ENCODE data around the gene GADD45B. TPM values are rescaled to one million over a fixed set of nuclear protein-coding genes. Genes with fewer than 3 reads are reported as not detected.
A peak's percentile ranks its signal among the peaks of the same experiment; 100 is the strongest.
"Not testable (repeated sequence)": the region's sequence is repeated elsewhere in the genome, so short reads cannot be mapped to it uniquely, and the experiment has no call there.

Gene GADD45B
- total RNA-seq, 1 experiment from 2014 or later: 23.8 TPM

- POLR2A ChIA-PET: no interaction called here
These were observed 11.5 kb upstream of the GADD45B start for GRCh38 chr19:2464389-2464788.

GRCh38 chr19:2468596-2468995, 7.3 kb upstream of the GADD45B start:
- no peak for TF ChIP-seq CTCF (IDR thresholded peaks at IDR 0.05; ENCODE audit: insufficient read depth in 1 of 2, low read depth in 1 of 2, low read length in 1 of 2, severe bottlenecking in 1 of 2, unreplicated experiment in 1 of 2)
- H3K27ac Mint-ChIP-seq (ENCODE audit: unreplicated experiment): no peak overlapping the region
- BruUV-seq (replicated peaks): no TSS peak
- no peaks in the 10 kb centered on the region for H3K4me1 Mint-ChIP-seq (ENCODE audit: low read depth, unreplicated experiment)
- no peak overlapping the region for H3K4me3 ChIP-seq (ENCODE audit: low read depth, low read length)
- no peaks in the 10 kb centered on the region for H3K36me3 ChIP-seq (ENCODE audit: control insufficient read depth, insufficient read depth, low read length)
- POLR2A ChIA-PET: no interaction called here
- no peak overlapping the region for H3K4me3 Mint-ChIP-seq (ENCODE audit: unreplicated experiment)
- H3K9me3 Mint-ChIP-seq (ENCODE audit: unreplicated experiment): no peaks in the 10 kb centered on the region
- H3K36me3 Mint-ChIP-seq (ENCODE audit: insufficient read depth, unreplicated experiment): peaks cover 6% of the 10 kb centered on the region
- intact Hi-C loops (cut with micrococcal nuclease; ENCODE audit: unreplicated experiment): no loop called here
- no peaks in the 10 kb centered on the region for H3K9me3 ChIP-seq
- CTCF ChIA-PET: no interaction called here
- no peaks in the 10 kb centered on the region for H3K4me1 ChIP-seq
- H3K27me3 ChIP-seq (replicated peaks; ENCODE audit: control insufficient read depth, insufficient read depth, low read length): no peaks in the 10 kb centered on the region
- no peaks in the 10 kb centered on the region for H3K27me3 Mint-ChIP-seq (ENCODE audit: insufficient read depth, unreplicated experiment)
- no peak for DNase-seq

More at GRCh38 chr19:2464389-2464788, 11.5 kb upstream of the GADD45B start:
- no peaks in the 10 kb centered on the region for H3K9me3 Mint-ChIP-seq (ENCODE audit: unreplicated experiment)
- H3K4me1 ChIP-seq: no peaks in the 10 kb centered on the region
- no peaks in the 10 kb centered on the region for H3K36me3 ChIP-seq (ENCODE audit: control insufficient read depth, insufficient read depth, low read length)
- no peak for DNase-seq
- BruUV-seq (replicated peaks): no TSS peak
- H3K27me3 ChIP-seq (replicated peaks; ENCODE audit: control insufficient read depth, insufficient read depth, low read length): no peaks in the 10 kb centered on the region
- H3K4me3 ChIP-seq (ENCODE audit: low read depth, low read length): no peak overlapping the region
- no peaks in the 10 kb centered on the region for H3K4me1 Mint-ChIP-seq (ENCODE audit: low read depth, unreplicated experiment)
- no peaks in the 10 kb centered on the region for H3K9me3 ChIP-seq
- CTCF ChIA-PET: no interaction called here
- no peaks in the 10 kb centered on the region for H3K27me3 Mint-ChIP-seq (ENCODE audit: insufficient read depth, unreplicated experiment)
- no peak for TF ChIP-seq CTCF (IDR thresholded peaks at IDR 0.05; ENCODE audit: insufficient read depth in 1 of 2, low read depth in 1 of 2, low read length in 1 of 2, severe bottlenecking in 1 of 2, unreplicated experiment in 1 of 2)
- no peak overlapping the region for H3K27ac Mint-ChIP-seq (ENCODE audit: unreplicated experiment)
- H3K4me3 Mint-ChIP-seq (ENCODE audit: unreplicated experiment): no peak overlapping the region
- peaks cover 5% of the 10 kb centered on the region for H3K36me3 Mint-ChIP-seq (ENCODE audit: insufficient read depth, unreplicated experiment)
- intact Hi-C loops (cut with micrococcal nuclease; ENCODE audit: unreplicated experiment): no loop called here

GRCh38 chr19:2469102-2469914, 6.6 kb upstream of the GADD45B start:
- Mint-ChIP-seq H3K4me3 (ENCODE audit: unreplicated experiment) (no peak overlapping the region), H3K36me3 (ENCODE audit: insufficient read depth, unreplicated experiment) (peaks cover 6% of the 10 kb centered on the region), H3K27ac (ENCODE audit: unreplicated experiment) (peak overlapping the region; percentile 53), H3K4me1 (ENCODE audit: low read depth, unreplicated experiment) (no peaks in the 10 kb centered on the region), H3K9me3 (ENCODE audit: unreplicated experiment) (no peaks in the 10 kb centered on the region), H3K27me3 (ENCODE audit: insufficient read depth, unreplicated experiment) (no peaks in the 10 kb centered on the region)
- H3K4me3 ChIP-seq (ENCODE audit: low read depth, low read length): no peak overlapping the region
- TF ChIP-seq CTCF (IDR thresholded peaks at IDR 0.05; ENCODE audit: insufficient read depth in 1 of 2, low read depth in 1 of 2, low read length in 1 of 2, severe bottlenecking in 1 of 2, unreplicated experiment in 1 of 2): no peak
- no peaks in the 10 kb centered on the region for H3K9me3 ChIP-seq
- H3K4me1 ChIP-seq: no peaks in the 10 kb centered on the region
- H3K27me3 ChIP-seq (replicated peaks; ENCODE audit: control insufficient read depth, insufficient read depth, low read length): no peaks in the 10 kb centered on the region
- BruUV-seq (replicated peaks): no TSS peak
- H3K36me3 ChIP-seq (ENCODE audit: control insufficient read depth, insufficient read depth, low read length): no peaks in the 10 kb centered on the region
- DNase-seq: no peak
- POLR2A ChIA-PET: interaction anchor here (0.6 kb wide), 2 partner anchors 12 to 110 kb away, joined by 3 to 10 read pairs; partner anchors contain the start of gene LMNB2
- CTCF ChIA-PET: no interaction called here
- intact Hi-C loops (cut with micrococcal nuclease; ENCODE audit: unreplicated experiment): no loop called here

- intact Hi-C loops (cut with micrococcal nuclease; ENCODE audit: unreplicated experiment); CTCF ChIA-PET; H3K4me1 Mint-ChIP-seq (ENCODE audit: low read depth, unreplicated experiment); H3K36me3 ChIP-seq (ENCODE audit: control insufficient read depth, insufficient read depth, low read length); POLR2A ChIA-PET; BruUV-seq (replicated peaks); H3K36me3 Mint-ChIP-seq (ENCODE audit: insufficient read depth, unreplicated experiment); H3K4me3 Mint-ChIP-seq (ENCODE audit: unreplicated experiment); H3K9me3 ChIP-seq; H3K27me3 Mint-ChIP-seq (ENCODE audit: insufficient read depth, unreplicated experiment); H3K4me1 ChIP-seq; H3K9me3 Mint-ChIP-seq (ENCODE audit: unreplicated experiment); H3K27me3 ChIP-seq (replicated peaks; ENCODE audit: control insufficient read depth, insufficient read depth, low read length); H3K4me3 ChIP-seq (ENCODE audit: low read depth, low read length); DNase-seq: not testable (repeated sequence)
- peak overlapping the region; percentile 53 for H3K27ac Mint-ChIP-seq (ENCODE audit: unreplicated experiment)
These were observed 6.1 kb upstream of the GADD45B start for GRCh38 chr19:2469915-2470200.

Measured in Caco-2 (cell line).